Mammary epithelial cell (primary cell): Measurements from ENCODE around the gene ALPG.

ENCODE experiments used
- EZH2 ChIP-seq: IDR thresholded peaks from 2 replicates; pipeline ENCODE4 v1.6.1; 2012; ENCODE audit warnings: low read length, inconsistent platforms, borderline replicate concordance
- TF ChIP-seq, protein P1 (sequence below), 2 donors: IDR thresholded peaks in 1 of 2; conservative IDR thresholded peaks in 1 of 2; 2 replicates each; pipeline ENCODE4 v1.5.1; 2011 to 2012; ENCODE audit warnings: inconsistent platforms in 2 of 2, low read length in 2 of 2, mild to moderate bottlenecking in 2 of 2, control low read depth in 1 of 2, low read depth in 1 of 2; ENCODE audit not compliant: insufficient read depth in 1 of 2; ENCODE audit errors: extremely low read depth in 1 of 2

GRCh38 chr2:232362174-232362900 is 44.3 kb upstream of the ALPG start:
- TF ChIP-seq, protein P1, sequence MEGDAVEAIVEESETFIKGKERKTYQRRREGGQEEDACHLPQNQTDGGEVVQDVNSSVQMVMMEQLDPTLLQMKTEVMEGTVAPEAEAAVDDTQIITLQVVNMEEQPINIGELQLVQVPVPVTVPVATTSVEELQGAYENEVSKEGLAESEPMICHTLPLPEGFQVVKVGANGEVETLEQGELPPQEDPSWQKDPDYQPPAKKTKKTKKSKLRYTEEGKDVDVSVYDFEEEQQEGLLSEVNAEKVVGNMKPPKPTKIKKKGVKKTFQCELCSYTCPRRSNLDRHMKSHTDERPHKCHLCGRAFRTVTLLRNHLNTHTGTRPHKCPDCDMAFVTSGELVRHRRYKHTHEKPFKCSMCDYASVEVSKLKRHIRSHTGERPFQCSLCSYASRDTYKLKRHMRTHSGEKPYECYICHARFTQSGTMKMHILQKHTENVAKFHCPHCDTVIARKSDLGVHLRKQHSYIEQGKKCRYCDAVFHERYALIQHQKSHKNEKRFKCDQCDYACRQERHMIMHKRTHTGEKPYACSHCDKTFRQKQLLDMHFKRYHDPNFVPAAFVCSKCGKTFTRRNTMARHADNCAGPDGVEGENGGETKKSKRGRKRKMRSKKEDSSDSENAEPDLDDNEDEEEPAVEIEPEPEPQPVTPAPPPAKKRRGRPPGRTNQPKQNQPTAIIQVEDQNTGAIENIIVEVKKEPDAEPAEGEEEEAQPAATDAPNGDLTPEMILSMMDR (conservative IDR thresholded peaks at IDR 0.05 in 1 of 2, IDR thresholded peaks at IDR 0.05 in 1 of 2; ENCODE audit: extremely low read depth in 1 of 2, insufficient read depth in 1 of 2, low read depth in 1 of 2, low read length in 2 of 2): no peak
- no peak for TF ChIP-seq EZH2
